ENCODE results near the gene AOC2. TPM values are rescaled to one million over a fixed set of nuclear protein-coding genes. Genes with fewer than 3 reads are reported as not detected.

AOC2 gene
- total and polyA plus RNA-seq, 2 of the 13 experiments (the other 11 are each of a cell fraction or from before 2014, with no cell fraction given) = 1.2 to 3.3 TPM

DNA sequence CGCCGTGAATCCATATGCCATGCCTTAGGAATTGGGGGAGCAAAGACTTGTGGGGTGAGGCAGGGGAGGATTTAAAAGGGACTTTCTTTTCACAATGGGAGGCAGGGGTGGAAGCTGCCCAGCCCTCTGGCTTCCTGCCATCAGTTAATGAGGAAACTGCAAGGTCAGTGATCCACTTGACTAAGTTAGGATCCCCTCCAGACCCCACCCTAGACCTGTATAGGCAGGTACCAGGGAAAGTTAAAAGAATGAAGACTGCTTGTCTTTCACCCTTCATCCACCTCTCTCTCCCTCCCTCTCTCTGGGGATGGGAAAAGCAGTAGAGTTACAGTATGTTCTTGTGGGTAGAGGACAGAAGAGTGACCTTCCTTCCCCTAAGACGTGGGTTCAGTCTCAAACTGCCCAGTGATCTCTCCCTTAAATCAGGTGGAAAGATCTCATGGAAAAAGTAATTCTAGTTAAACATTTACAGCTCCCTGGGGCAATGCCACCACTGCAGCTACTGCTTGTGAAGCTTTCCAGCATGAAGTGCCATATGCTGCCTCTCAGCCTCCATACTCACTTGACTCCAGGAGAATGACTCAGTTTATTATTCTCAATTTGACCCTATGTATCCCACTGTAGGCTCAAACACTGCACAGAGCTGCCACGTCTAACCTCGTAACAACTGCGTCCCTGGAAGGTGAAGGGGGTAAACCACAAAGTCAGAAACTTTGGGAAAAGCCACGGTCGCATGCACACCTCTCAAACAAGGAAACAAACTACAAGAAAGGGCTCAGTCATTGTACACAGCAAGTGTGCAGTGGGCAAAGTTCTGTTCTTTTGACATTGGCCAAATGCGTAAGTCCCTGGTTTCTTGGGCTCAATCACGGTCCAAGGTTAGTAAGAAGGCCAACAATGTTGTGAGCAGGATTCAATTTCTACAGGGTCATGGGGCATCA is 47.0 kb upstream of the AOC2 start (continued):
- TF ChIP-seq, protein P1, sequence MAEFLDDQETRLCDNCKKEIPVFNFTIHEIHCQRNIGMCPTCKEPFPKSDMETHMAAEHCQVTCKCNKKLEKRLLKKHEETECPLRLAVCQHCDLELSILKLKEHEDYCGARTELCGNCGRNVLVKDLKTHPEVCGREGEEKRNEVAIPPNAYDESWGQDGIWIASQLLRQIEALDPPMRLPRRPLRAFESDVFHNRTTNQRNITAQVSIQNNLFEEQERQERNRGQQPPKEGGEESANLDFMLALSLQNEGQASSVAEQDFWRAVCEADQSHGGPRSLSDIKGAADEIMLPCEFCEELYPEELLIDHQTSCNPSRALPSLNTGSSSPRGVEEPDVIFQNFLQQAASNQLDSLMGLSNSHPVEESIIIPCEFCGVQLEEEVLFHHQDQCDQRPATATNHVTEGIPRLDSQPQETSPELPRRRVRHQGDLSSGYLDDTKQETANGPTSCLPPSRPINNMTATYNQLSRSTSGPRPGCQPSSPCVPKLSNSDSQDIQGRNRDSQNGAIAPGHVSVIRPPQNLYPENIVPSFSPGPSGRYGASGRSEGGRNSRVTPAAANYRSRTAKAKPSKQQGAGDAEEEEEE (CRISPR knock-in tag; IDR thresholded peaks at IDR 0.05; ENCODE audit: borderline replicate concordance) = peak; percentile 65; the same call in 1 of the 2 replicates
- TF ChIP-seq RARA (CRISPR knock-in tag; IDR thresholded peaks at IDR 0.05) = no peak; the same call in 1 of the 2 replicates
- TF ChIP-seq POLR2G (IDR thresholded peaks at IDR 0.05; ENCODE audit: low read depth, low read length) = peak; percentile 81
- TF ChIP-seq, protein P2, sequence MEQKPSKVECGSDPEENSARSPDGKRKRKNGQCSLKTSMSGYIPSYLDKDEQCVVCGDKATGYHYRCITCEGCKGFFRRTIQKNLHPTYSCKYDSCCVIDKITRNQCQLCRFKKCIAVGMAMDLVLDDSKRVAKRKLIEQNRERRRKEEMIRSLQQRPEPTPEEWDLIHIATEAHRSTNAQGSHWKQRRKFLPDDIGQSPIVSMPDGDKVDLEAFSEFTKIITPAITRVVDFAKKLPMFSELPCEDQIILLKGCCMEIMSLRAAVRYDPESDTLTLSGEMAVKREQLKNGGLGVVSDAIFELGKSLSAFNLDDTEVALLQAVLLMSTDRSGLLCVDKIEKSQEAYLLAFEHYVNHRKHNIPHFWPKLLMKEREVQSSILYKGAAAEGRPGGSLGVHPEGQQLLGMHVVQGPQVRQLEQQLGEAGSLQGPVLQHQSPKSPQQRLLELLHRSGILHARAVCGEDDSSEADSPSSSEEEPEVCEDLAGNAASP (CRISPR knock-in tag; IDR thresholded peaks at IDR 0.05; ENCODE audit: borderline replicate concordance) = peak; percentile 62
- TF ChIP-seq, protein P3, sequence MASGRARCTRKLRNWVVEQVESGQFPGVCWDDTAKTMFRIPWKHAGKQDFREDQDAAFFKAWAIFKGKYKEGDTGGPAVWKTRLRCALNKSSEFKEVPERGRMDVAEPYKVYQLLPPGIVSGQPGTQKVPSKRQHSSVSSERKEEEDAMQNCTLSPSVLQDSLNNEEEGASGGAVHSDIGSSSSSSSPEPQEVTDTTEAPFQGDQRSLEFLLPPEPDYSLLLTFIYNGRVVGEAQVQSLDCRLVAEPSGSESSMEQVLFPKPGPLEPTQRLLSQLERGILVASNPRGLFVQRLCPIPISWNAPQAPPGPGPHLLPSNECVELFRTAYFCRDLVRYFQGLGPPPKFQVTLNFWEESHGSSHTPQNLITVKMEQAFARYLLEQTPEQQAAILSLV (CRISPR knock-in tag; IDR thresholded peaks at IDR 0.05; ENCODE audit: borderline replicate concordance) = peak; percentile 82; the same call in 1 of the 2 replicates
- 0 out of 2 replicates have a peak, but pooled peaks have one; percentile 49 for TF ChIP-seq DR1 (CRISPR knock-in tag; IDR thresholded peaks at IDR 0.05)
- no peak for TF ChIP-seq NFE2L1 (CRISPR knock-in tag; IDR thresholded peaks at IDR 0.05; ENCODE audit: borderline replicate concordance)
- TF ChIP-seq, protein P4, sequence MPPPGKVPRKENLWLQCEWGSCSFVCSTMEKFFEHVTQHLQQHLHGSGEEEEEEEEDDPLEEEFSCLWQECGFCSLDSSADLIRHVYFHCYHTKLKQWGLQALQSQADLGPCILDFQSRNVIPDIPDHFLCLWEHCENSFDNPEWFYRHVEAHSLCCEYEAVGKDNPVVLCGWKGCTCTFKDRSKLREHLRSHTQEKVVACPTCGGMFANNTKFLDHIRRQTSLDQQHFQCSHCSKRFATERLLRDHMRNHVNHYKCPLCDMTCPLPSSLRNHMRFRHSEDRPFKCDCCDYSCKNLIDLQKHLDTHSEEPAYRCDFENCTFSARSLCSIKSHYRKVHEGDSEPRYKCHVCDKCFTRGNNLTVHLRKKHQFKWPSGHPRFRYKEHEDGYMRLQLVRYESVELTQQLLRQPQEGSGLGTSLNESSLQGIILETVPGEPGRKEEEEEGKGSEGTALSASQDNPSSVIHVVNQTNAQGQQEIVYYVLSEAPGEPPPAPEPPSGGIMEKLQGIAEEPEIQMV (CRISPR knock-in tag; IDR thresholded peaks at IDR 0.05; ENCODE audit: low read depth) = 0 out of 2 replicates have a peak, but pooled peaks have one; percentile 61
- no peak for TF ChIP-seq PCBP2 (optimal IDR thresholded peaks at IDR 0.05; ENCODE audit: low read depth, low read length, poor library complexity, severe bottlenecking)
- peak; percentile 36 for TF ChIP-seq MXD4 (CRISPR knock-in tag; IDR thresholded peaks at IDR 0.05)
- TF ChIP-seq ZNF441 (CRISPR knock-in tag; IDR thresholded peaks at IDR 0.05; ENCODE audit: borderline replicate concordance) = 0 out of 2 replicates have a peak, but pooled peaks have one; percentile 23
- 0 out of 2 replicates have a peak, but pooled peaks have one; percentile 33 for TF ChIP-seq ISL2 (CRISPR knock-in tag; IDR thresholded peaks at IDR 0.05)
- TF ChIP-seq ZNF703 (CRISPR knock-in tag; IDR thresholded peaks at IDR 0.05; ENCODE audit: borderline replicate concordance) = no peak
- TF ChIP-seq ZNF234 (CRISPR knock-in tag; conservative IDR thresholded peaks at IDR 0.05) = no peak
- peak; percentile 52 for TF ChIP-seq HNF4A (CRISPR knock-in tag; IDR thresholded peaks at IDR 0.05)
- peak; percentile 12; the same call in 1 of the 2 replicates for TF ChIP-seq TGIF2 (CRISPR knock-in tag; IDR thresholded peaks at IDR 0.05)
- TF ChIP-seq ZNF607 (CRISPR knock-in tag; IDR thresholded peaks at IDR 0.05; ENCODE audit: borderline replicate concordance) = 0 out of 2 replicates have a peak, but pooled peaks have one; percentile 32
- peak; percentile 3; the same call in 1 of the 3 replicates for TF ChIP-seq MXI1 (IDR thresholded peaks at IDR 0.05; ENCODE audit: borderline replicate concordance, low read depth, low read length)
- no peak for TF ChIP-seq SCMH1 (CRISPR knock-in tag; IDR thresholded peaks at IDR 0.05; ENCODE audit: borderline replicate concordance)
- no peak for TF ChIP-seq KDM3A (CRISPR knock-in tag; IDR thresholded peaks at IDR 0.05; ENCODE audit: low read depth)

Data from HepG2 (cell line).